Activated CD8-positive, alpha-beta memory T cell treated with anti-CD3 and anti-CD28 coated beads, Interleukin-2, amount 10 ng/mL, durations not matched to agents 7 days and 5 days (primary cell): ENCODE measurements around the gene CST2. TPM values are rescaled to one million over a fixed set of nuclear protein-coding genes. Genes with fewer than 3 reads are reported as not detected.
"Not testable (repeated sequence)": the region's sequence is repeated elsewhere in the genome, so short reads cannot be mapped to it uniquely, and the experiment has no call there.

Experiments used
- ATAC-seq: fragments of 150-1000 bp; cut with Tn5 transposase; one replicate; pipeline ENCODE4 v1.10.0; 2021; ENCODE audit warnings: moderate library complexity
- CTCF ChIA-PET: fragments of 350-600 bp; sonication (Branson Sonifier 250); formaldehyde crosslinking; loops from one replicate; lab custom pipeline; 2021; ENCODE audit warnings: antibody characterized with exemption; lab: Charles Lee
- DNase-seq: peaks from one replicate; pipeline ENCODE4 v3.0.0-alpha.2; 2020
- H3K27ac Mint-ChIP-seq: one replicate; pipeline ENCODE4 v1.8.0; 2021; ENCODE audit warnings: mild to moderate bottlenecking, mixed read lengths
- H3K27me3 Mint-ChIP-seq: one replicate; pipeline ENCODE4 v1.8.0; 2021; ENCODE audit warnings: mixed read lengths
- H3K36me3 Mint-ChIP-seq: one replicate; pipeline ENCODE4 v1.8.0; 2021; ENCODE audit warnings: mild to moderate bottlenecking, mixed read lengths
- H3K4me1 Mint-ChIP-seq: one replicate; pipeline ENCODE4 v1.8.0; 2021; ENCODE audit warnings: mixed read lengths
- H3K4me3 Mint-ChIP-seq: one replicate; pipeline ENCODE4 v1.8.0; 2021; ENCODE audit warnings: mild to moderate bottlenecking, moderate library complexity, mixed read lengths
- H3K9me3 Mint-ChIP-seq: one replicate; pipeline ENCODE4 v1.8.0; 2022; ENCODE audit warnings: low read depth, mixed read lengths
- total RNA-seq, 2 experiments: library from RNA; stranded (reverse); gene quantifications; one replicate each; pipeline ENCODE4 v1.2.3, GENCODE V29; 2021

CST2 gene
- total RNA-seq, 2 experiments from 2014 or later, result not detected

GRCh38 chr20:23783447-23783846 lies 43.1 kb downstream of the CST2 start:
- DNase-seq (no peak), ATAC-seq (no peak)
- H3K27me3 Mint-ChIP-seq, result peaks cover 3% of the 10 kb centered on the region
- H3K36me3 Mint-ChIP-seq, result no peaks in the 10 kb centered on the region
- CTCF ChIA-PET, result no interaction called here
- H3K9me3 Mint-ChIP-seq, result no peaks in the 10 kb centered on the region
- H3K27ac Mint-ChIP-seq, result no peak overlapping the region
- no peak overlapping the region for H3K4me3 Mint-ChIP-seq
- no peaks in the 10 kb centered on the region for H3K4me1 Mint-ChIP-seq

GRCh38 chr20:23782366-23782983 lies 44.1 kb downstream of the CST2 start:
- Mint-ChIP-seq H3K36me3 (no peaks in the 10 kb centered on the region), H3K4me3 (no peak overlapping the region), H3K27me3 (peaks cover 3% of the 10 kb centered on the region), H3K9me3 (no peaks in the 10 kb centered on the region), H3K27ac (no peak overlapping the region), H3K4me1 (no peaks in the 10 kb centered on the region)
- ATAC-seq, result peak; percentile 33
- DNase-seq, result peak; percentile 48
- CTCF ChIA-PET, result no interaction called here

- DNase-seq, ATAC-seq, H3K36me3 Mint-ChIP-seq, CTCF ChIA-PET, H3K4me3 Mint-ChIP-seq, H3K27ac Mint-ChIP-seq, H3K9me3 Mint-ChIP-seq, H3K4me1 Mint-ChIP-seq, H3K27me3 Mint-ChIP-seq: not testable (repeated sequence)
These were observed 47.9 kb downstream of the CST2 start for GRCh38 chr20:23778676-23779075.

- H3K36me3 Mint-ChIP-seq, H3K4me3 Mint-ChIP-seq, H3K9me3 Mint-ChIP-seq, CTCF ChIA-PET, H3K27ac Mint-ChIP-seq, H3K27me3 Mint-ChIP-seq, H3K4me1 Mint-ChIP-seq, ATAC-seq, DNase-seq: not testable (repeated sequence)
These were observed 49.1 kb downstream of the CST2 start for GRCh38 chr20:23777380-23777779.

GRCh38 chr20:23776067-23776771 lies 50.3 kb downstream of the CST2 start:
- CTCF ChIA-PET, result no interaction called here
- H3K4me3 Mint-ChIP-seq, result no peak overlapping the region

GRCh38 chr20:23774081-23774480 lies 52.4 kb downstream of the CST2 start:
- H3K4me3 Mint-ChIP-seq, result no peak overlapping the region
- CTCF ChIA-PET, result no interaction called here
- H3K27me3 Mint-ChIP-seq, result peaks cover under 1% of the 10 kb centered on the region
- DNase-seq (no peak), ATAC-seq (no peak)
- H3K27ac Mint-ChIP-seq, result no peak overlapping the region
- H3K4me1 Mint-ChIP-seq, result no peaks in the 10 kb centered on the region
- no peaks in the 10 kb centered on the region for H3K36me3 Mint-ChIP-seq
- no peaks in the 10 kb centered on the region for H3K9me3 Mint-ChIP-seq

More at GRCh38 chr20:23776067-23776771, 50.3 kb downstream of the CST2 start:
- no peaks in the 10 kb centered on the region for H3K4me1 Mint-ChIP-seq
- peaks cover 3% of the 10 kb centered on the region for H3K27me3 Mint-ChIP-seq
- no peak for ATAC-seq
- no peak for DNase-seq
- no peak overlapping the region for H3K27ac Mint-ChIP-seq
- H3K36me3 Mint-ChIP-seq, result no peaks in the 10 kb centered on the region
- H3K9me3 Mint-ChIP-seq, result no peaks in the 10 kb centered on the region

Other genes with a start within 250 kb of the CST2 start
- gene CST9, start 220.8 kb downstream of the CST2 start, total RNA-seq, result not detected
- under 1 TPM; 0.47 to 0.61 TPM for gene CST3, start 188.8 kb downstream of the CST2 start, total RNA-seq
- gene CST4, start 137.7 kb downstream of the CST2 start, total RNA-seq, result not detected
- not detected for gene CST1, start 75.8 kb downstream of the CST2 start, total RNA-seq
- gene CST5, start 53.0 kb upstream of the CST2 start, total RNA-seq, result not detected
- gene GGTLC1, start 162.1 kb upstream of the CST2 start, total RNA-seq, result not detected